ENCODE data around the gene GPC2. TPM values are rescaled to one million over a fixed set of nuclear protein-coding genes. Genes with fewer than 3 reads are reported as not detected.
"Not testable (repeated sequence)": the region's sequence is repeated elsewhere in the genome, so short reads cannot be mapped to it uniquely, and the experiment has no call there.

The GPC2 gene
- total and polyA plus RNA-seq, 2 experiments from 2014 or later, result 0.16 to 0.22 TPM

- Histone ChIP-seq H3K4me2 (ENCODE audit: unreplicated experiment) (no peak overlapping the region), H3K4me1 (ENCODE audit: insufficient read depth) (no peaks in the 10 kb centered on the region), H3F3A (ENCODE audit: insufficient read depth) (no peaks in the 10 kb centered on the region), H3K9me3 (ENCODE audit: low read depth) (no peaks in the 10 kb centered on the region), H3K79me2 (ENCODE audit: insufficient read depth) (no peaks in the 10 kb centered on the region), H4K20me1 (ENCODE audit: insufficient read depth) (no peaks in the 10 kb centered on the region), H3K4me3 (no peak overlapping the region), H3K27ac (no peak overlapping the region), H2AFZ (no peak overlapping the region), H3K36me3 (ENCODE audit: low read depth) (no peaks in the 10 kb centered on the region), H3K9ac (no peak overlapping the region), H3K9me2 (ENCODE audit: insufficient read depth) (no peaks in the 10 kb centered on the region), H3K27me3 (replicated peaks; ENCODE audit: insufficient read depth) (no peaks in the 10 kb centered on the region)
- DNase-seq, result no peak
- WGBS, 2 experiments (ENCODE audit: low coverage in 1 of 2, low lambda C conversion rate in 2 of 2, missing lambda C conversion rate in 2 of 2), result 88% methylated on average over 14 of the region's 14 CpGs
- in situ Hi-C loops (cut with MboI), result no loop called here
- TF ChIP-seq EZH2 (IDR thresholded peaks at IDR 0.05; ENCODE audit: insufficient read depth, poor library complexity, severe bottlenecking) (no peak), EZH2phosphoT487 (IDR thresholded peaks at IDR 0.05; ENCODE audit: insufficient read depth, low read depth) (no peak)
Measured at GRCh38 chr7:100221767-100222444, 44.7 kb upstream of the GPC2 start.

GRCh38 chr7:100221231-100221718 is 44.1 kb upstream of the GPC2 start:
- Histone ChIP-seq H2AFZ (no peak overlapping the region), H3K79me2 (ENCODE audit: insufficient read depth) (no peaks in the 10 kb centered on the region), H3K36me3 (ENCODE audit: low read depth) (no peaks in the 10 kb centered on the region), H3F3A (ENCODE audit: insufficient read depth) (no peaks in the 10 kb centered on the region), H3K4me1 (ENCODE audit: insufficient read depth) (no peaks in the 10 kb centered on the region), H3K4me2 (ENCODE audit: unreplicated experiment) (no peak overlapping the region), H3K9me2 (ENCODE audit: insufficient read depth) (no peaks in the 10 kb centered on the region), H3K27me3 (replicated peaks; ENCODE audit: insufficient read depth) (no peaks in the 10 kb centered on the region), H3K27ac (no peak overlapping the region), H4K20me1 (ENCODE audit: insufficient read depth) (no peaks in the 10 kb centered on the region), H3K9ac (no peak overlapping the region), H3K9me3 (ENCODE audit: low read depth) (no peaks in the 10 kb centered on the region), H3K4me3 (no peak overlapping the region)
- TF ChIP-seq EZH2 (IDR thresholded peaks at IDR 0.05; ENCODE audit: insufficient read depth, poor library complexity, severe bottlenecking), result no peak
- TF ChIP-seq EZH2phosphoT487 (IDR thresholded peaks at IDR 0.05; ENCODE audit: insufficient read depth, low read depth), result no peak
- no peak for DNase-seq
- WGBS, 2 experiments (ENCODE audit: low coverage in 1 of 2, low lambda C conversion rate in 2 of 2, missing lambda C conversion rate in 2 of 2), result 76 to 81% methylated on average over 5 of the region's 5 CpGs
- in situ Hi-C loops (cut with MboI), result no loop called here

- no peaks in the 10 kb centered on the region for H3K36me3 ChIP-seq (ENCODE audit: low read depth)
- H3K9ac ChIP-seq, result no peak overlapping the region
- no peaks in the 10 kb centered on the region for H4K20me1 ChIP-seq (ENCODE audit: insufficient read depth)
- no peak overlapping the region for H3K4me2 ChIP-seq (ENCODE audit: unreplicated experiment)
- no peak overlapping the region for H2AFZ ChIP-seq
- TF ChIP-seq EZH2phosphoT487 (IDR thresholded peaks at IDR 0.05; ENCODE audit: insufficient read depth, low read depth) (no peak), EZH2 (IDR thresholded peaks at IDR 0.05; ENCODE audit: insufficient read depth, poor library complexity, severe bottlenecking) (no peak)
- H3K27me3 ChIP-seq (replicated peaks; ENCODE audit: insufficient read depth), result no peaks in the 10 kb centered on the region
- H3K79me2 ChIP-seq (ENCODE audit: insufficient read depth), result no peaks in the 10 kb centered on the region
- 89 to 95% methylated on average over 21 to 22 of the region's 22 CpGs for WGBS, 2 experiments (ENCODE audit: low coverage in 1 of 2, low lambda C conversion rate in 2 of 2, missing lambda C conversion rate in 2 of 2)
- in situ Hi-C loops (cut with MboI), result no loop called here
- no peaks in the 10 kb centered on the region for H3K9me2 ChIP-seq (ENCODE audit: insufficient read depth)
- DNase-seq, result no peak
- H3K9me3 ChIP-seq (ENCODE audit: low read depth), result no peaks in the 10 kb centered on the region
- no peaks in the 10 kb centered on the region for H3K4me1 ChIP-seq (ENCODE audit: insufficient read depth)
- H3K27ac ChIP-seq, result no peak overlapping the region
- H3K4me3 ChIP-seq, result no peak overlapping the region
- H3F3A ChIP-seq (ENCODE audit: insufficient read depth), result no peaks in the 10 kb centered on the region
Measured at GRCh38 chr7:100220586-100221230, 43.5 kb upstream of the GPC2 start.

- 88 to 89% methylated on average over 16 to 17 of the region's 27 CpGs for WGBS, 2 experiments (ENCODE audit: low coverage in 1 of 2, low lambda C conversion rate in 2 of 2, missing lambda C conversion rate in 2 of 2)
- H3F3A ChIP-seq (ENCODE audit: insufficient read depth); H2AFZ ChIP-seq; H3K79me2 ChIP-seq (ENCODE audit: insufficient read depth); H4K20me1 ChIP-seq (ENCODE audit: insufficient read depth); H3K9ac ChIP-seq; H3K9me3 ChIP-seq (ENCODE audit: low read depth); H3K4me1 ChIP-seq (ENCODE audit: insufficient read depth); in situ Hi-C loops (cut with MboI); H3K9me2 ChIP-seq (ENCODE audit: insufficient read depth); H3K4me2 ChIP-seq (ENCODE audit: unreplicated experiment); DNase-seq; H3K4me3 ChIP-seq; H3K27me3 ChIP-seq (replicated peaks; ENCODE audit: insufficient read depth); H3K36me3 ChIP-seq (ENCODE audit: low read depth); H3K27ac ChIP-seq: not testable (repeated sequence)
Measured at GRCh38 chr7:100219801-100220585, 42.8 kb upstream of the GPC2 start, which contains the start of gene PVRIG. Gene PVRIG, plus strand, starts transcription at chr7:100219949. Its CDS starts 22 bp downstream, at chr7:100219971.

Data from GM23248 (cell line).